Caco-2 (cell line): ENCODE results near the gene CNGA4. TPM values are rescaled to one million over a fixed set of nuclear protein-coding genes. Genes with fewer than 3 reads are reported as not detected.

Source experiments
- BruUV-seq: library from RNA; stranded (reverse); fragments of 400-500 nt; replicated peaks from 2 replicates; lab custom pipeline; 2021; lab: Mats Ljungman, UMichigan
- CTCF ChIA-PET: fragments of 300-600 bp; sonication (Branson Sonifier 250); formaldehyde crosslinking; loops from one replicate; lab custom pipeline; 2022; ENCODE audit warnings: antibody characterized with exemption; lab: Charles Lee
- POLR2A ChIA-PET: fragments of 300-600 bp; sonication (Branson Sonifier 250); formaldehyde crosslinking; loops from one replicate; lab custom pipeline; 2022; ENCODE audit warnings: antibody characterized with exemption; lab: Charles Lee
- DNase-seq, 2 experiments: peaks; one replicate each; pipeline versions ENCODE4 v3.0.0 to v3.0.0-alpha.2; 2020 to 2022
- H3K27me3 ChIP-seq: replicated peaks from 2 replicates; pipeline ENCODE4 v1.6.0; 2011; ENCODE audit warnings: low read length; ENCODE audit not compliant: control insufficient read depth, insufficient read depth
- H3K36me3 ChIP-seq: 2 replicates; pipeline ENCODE4 v1.5.1; 2011; ENCODE audit warnings: low read length; ENCODE audit not compliant: control insufficient read depth, insufficient read depth
- H3K4me1 ChIP-seq: fragments of 250-450 bp; sonication (Bioruptor Pico); 2 replicates; pipeline ENCODE4 v1.5.1; 2020; ENCODE audit warnings: mild to moderate bottlenecking
- H3K4me3 ChIP-seq: 2 replicates; pipeline ENCODE4 v1.5.1; 2011; ENCODE audit warnings: low read depth, mild to moderate bottlenecking, control low read depth, low read length
- H3K9me3 ChIP-seq: fragments of 250-450 bp; sonication (Bioruptor Pico); 2 replicates; pipeline ENCODE4 v1.5.1; 2020; ENCODE audit warnings: mild to moderate bottlenecking, moderate library complexity
- H3K27ac Mint-ChIP-seq: one replicate; pipeline ENCODE4 v1.8.0; 2022; ENCODE audit warnings: mixed read lengths; ENCODE audit not compliant: unreplicated experiment
- H3K27me3 Mint-ChIP-seq: one replicate; pipeline ENCODE4 v1.8.0; 2022; ENCODE audit warnings: mixed read lengths; ENCODE audit not compliant: insufficient read depth, unreplicated experiment
- H3K36me3 Mint-ChIP-seq: one replicate; pipeline ENCODE4 v1.8.0; 2022; ENCODE audit warnings: mild to moderate bottlenecking, mixed read lengths; ENCODE audit not compliant: insufficient read depth, unreplicated experiment
- H3K4me1 Mint-ChIP-seq: one replicate; pipeline ENCODE4 v1.8.0; 2022; ENCODE audit warnings: low read depth, mixed read lengths; ENCODE audit not compliant: unreplicated experiment
- H3K4me3 Mint-ChIP-seq: one replicate; pipeline ENCODE4 v1.8.0; 2022; ENCODE audit warnings: mild to moderate bottlenecking, moderate library complexity, mixed read lengths; ENCODE audit not compliant: unreplicated experiment
- H3K9me3 Mint-ChIP-seq: one replicate; pipeline ENCODE4 v1.8.0; 2022; ENCODE audit warnings: mixed read lengths; ENCODE audit not compliant: unreplicated experiment
- intact Hi-C: fragments of 100-400 bp; cut with micrococcal nuclease; formaldehyde crosslinking; loops from one replicate; pipeline ENCODE4 v1.10.0; 2022; ENCODE audit not compliant: unreplicated experiment
- total RNA-seq: library from RNA; stranded (reverse); gene quantifications from 2 replicates; pipeline ENCODE4 v1.2.3, GENCODE V29; 2022
- TF ChIP-seq, protein P1 (sequence below), 2 experiments: fragments of 200-600 bp in 1 of 2; IDR thresholded peaks; 1 replicate in 1 of 2; 2 replicates in 1 of 2; pipeline versions ENCODE4 v1.5.1 to v1.8.0; 2011 to 2022; ENCODE audit warnings: antibody characterized with exemption in 1 of 2, control low read depth in 1 of 2, inconsistent platforms in 1 of 2, low read depth in 1 of 2, low read length in 1 of 2, mild to moderate bottlenecking in 1 of 2, moderate library complexity in 1 of 2; ENCODE audit not compliant: insufficient read depth in 1 of 2, severe bottlenecking in 1 of 2, unreplicated experiment in 1 of 2

Gene CNGA4
- total RNA-seq, 1 experiment from 2014 or later: not detected

DNA sequence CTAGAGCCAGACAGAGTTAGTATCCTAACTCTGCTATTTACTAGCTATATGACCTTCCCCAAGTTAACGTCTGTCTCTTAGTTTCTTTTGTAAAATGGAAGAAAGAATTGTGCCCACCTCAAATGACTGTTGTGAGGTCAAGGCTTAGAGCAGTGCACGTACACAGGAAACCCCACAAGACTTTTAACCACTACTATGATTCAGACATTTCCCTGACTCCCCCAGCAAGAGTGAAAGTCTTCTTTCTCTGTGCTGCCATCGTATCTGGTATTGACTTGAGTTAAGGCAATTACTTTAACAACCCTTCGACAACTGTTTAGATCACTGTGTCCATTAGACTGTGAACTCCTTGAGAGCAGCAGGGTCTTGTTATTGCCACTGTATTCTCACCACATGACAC is 42.5 kb upstream of the CNGA4 start:
- no peaks in the 10 kb centered on the region for H3K9me3 ChIP-seq
- no peak for DNase-seq
- Mint-ChIP-seq H3K36me3 (no peaks in the 10 kb centered on the region), H3K27ac (no peak overlapping the region), H3K9me3 (no peaks in the 10 kb centered on the region), H3K27me3 (peaks cover 5% of the 10 kb centered on the region), H3K4me3 (no peak overlapping the region), H3K4me1 (no peaks in the 10 kb centered on the region)
- ChIA-PET CTCF (no interaction called here), POLR2A (no interaction called here)
- no peaks in the 10 kb centered on the region for H3K27me3 ChIP-seq
- intact Hi-C loops: no loop called here
- TF ChIP-seq, protein P1, sequence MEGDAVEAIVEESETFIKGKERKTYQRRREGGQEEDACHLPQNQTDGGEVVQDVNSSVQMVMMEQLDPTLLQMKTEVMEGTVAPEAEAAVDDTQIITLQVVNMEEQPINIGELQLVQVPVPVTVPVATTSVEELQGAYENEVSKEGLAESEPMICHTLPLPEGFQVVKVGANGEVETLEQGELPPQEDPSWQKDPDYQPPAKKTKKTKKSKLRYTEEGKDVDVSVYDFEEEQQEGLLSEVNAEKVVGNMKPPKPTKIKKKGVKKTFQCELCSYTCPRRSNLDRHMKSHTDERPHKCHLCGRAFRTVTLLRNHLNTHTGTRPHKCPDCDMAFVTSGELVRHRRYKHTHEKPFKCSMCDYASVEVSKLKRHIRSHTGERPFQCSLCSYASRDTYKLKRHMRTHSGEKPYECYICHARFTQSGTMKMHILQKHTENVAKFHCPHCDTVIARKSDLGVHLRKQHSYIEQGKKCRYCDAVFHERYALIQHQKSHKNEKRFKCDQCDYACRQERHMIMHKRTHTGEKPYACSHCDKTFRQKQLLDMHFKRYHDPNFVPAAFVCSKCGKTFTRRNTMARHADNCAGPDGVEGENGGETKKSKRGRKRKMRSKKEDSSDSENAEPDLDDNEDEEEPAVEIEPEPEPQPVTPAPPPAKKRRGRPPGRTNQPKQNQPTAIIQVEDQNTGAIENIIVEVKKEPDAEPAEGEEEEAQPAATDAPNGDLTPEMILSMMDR (IDR thresholded peaks at IDR 0.05; ENCODE audit: insufficient read depth in 1 of 2, low read depth in 1 of 2, low read length in 1 of 2, severe bottlenecking in 1 of 2, unreplicated experiment in 1 of 2): no peak
- no peaks in the 10 kb centered on the region for H3K4me1 ChIP-seq
- no peaks in the 10 kb centered on the region for H3K36me3 ChIP-seq
- no TSS peak for BruUV-seq
- H3K4me3 ChIP-seq: no peak overlapping the region

DNA sequence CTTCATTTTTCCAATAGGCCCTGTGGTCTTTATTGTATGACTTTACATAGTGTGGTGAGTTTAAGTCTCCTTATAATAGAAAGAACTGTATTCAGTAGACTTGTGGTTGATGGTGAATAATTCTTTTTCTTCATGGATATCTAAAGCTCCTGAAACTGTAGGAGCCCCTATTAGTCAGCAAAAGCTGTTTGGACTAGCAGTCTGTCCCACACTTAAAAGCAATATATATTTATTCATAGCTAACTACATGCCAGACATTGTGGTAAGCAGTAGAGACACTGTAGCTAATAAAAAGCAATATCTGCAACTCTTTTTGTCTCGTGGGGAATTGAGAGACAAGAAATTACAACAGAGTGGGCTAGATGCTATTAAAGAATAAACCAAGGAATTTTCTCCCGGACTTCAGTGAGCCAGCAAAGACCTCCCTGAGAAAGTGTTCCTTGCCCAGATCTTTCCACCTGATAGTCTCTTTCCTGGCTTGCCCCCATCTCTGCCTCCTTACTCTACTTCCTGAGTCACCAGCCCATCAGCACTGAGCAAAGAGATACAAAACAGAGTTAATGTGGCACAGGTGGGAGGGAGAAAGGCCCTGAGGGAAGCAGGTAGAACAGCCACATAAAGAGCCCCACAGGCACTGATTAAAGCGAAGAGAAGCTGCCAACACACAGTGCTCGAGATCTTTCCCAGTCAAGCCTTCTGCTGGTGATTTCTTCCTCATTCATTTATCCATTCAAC is 41.3 kb upstream of the CNGA4 start:
- no peaks in the 10 kb centered on the region for H3K9me3 ChIP-seq
- Mint-ChIP-seq H3K27ac (no peak overlapping the region), H3K36me3 (no peaks in the 10 kb centered on the region), H3K9me3 (no peaks in the 10 kb centered on the region), H3K27me3 (peaks cover 5% of the 10 kb centered on the region), H3K4me1 (no peaks in the 10 kb centered on the region), H3K4me3 (no peak overlapping the region)
- ChIA-PET POLR2A (no interaction called here), CTCF (no interaction called here)
- H3K36me3 ChIP-seq: no peaks in the 10 kb centered on the region
- intact Hi-C loops: no loop called here
- no peaks in the 10 kb centered on the region for H3K4me1 ChIP-seq
- TF ChIP-seq, protein P1 (IDR thresholded peaks at IDR 0.05; ENCODE audit: insufficient read depth in 1 of 2, low read depth in 1 of 2, low read length in 1 of 2, severe bottlenecking in 1 of 2, unreplicated experiment in 1 of 2): no peak
- no peaks in the 10 kb centered on the region for H3K27me3 ChIP-seq
- H3K4me3 ChIP-seq: no peak overlapping the region
- DNase-seq: no peak
- no TSS peak for BruUV-seq

DNA sequence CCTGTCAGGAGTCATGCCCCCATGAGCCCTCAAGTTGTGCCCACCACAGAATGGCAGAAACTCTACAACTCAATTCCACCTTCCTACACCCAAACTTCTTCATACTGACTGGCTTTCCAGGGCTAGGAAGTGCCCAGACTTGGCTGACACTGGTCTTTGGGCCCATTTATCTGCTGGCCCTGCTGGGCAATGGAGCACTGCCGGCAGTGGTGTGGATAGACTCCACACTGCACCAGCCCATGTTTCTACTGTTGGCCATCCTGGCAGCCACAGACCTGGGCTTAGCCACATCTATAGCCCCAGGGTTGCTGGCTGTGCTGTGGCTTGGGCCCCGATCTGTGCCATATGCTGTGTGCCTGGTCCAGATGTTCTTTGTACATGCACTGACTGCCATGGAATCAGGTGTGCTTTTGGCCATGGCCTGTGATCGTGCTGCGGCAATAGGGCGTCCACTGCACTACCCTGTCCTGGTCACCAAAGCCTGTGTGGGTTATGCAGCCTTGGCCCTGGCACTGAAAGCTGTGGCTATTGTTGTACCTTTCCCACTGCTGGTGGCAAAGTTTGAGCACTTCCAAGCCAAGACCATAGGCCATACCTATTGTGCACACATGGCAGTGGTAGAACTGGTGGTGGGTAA is 39.6 kb upstream of the CNGA4 start, which contains the start of gene OR52W1:
OR52W1 (plus strand) TSS at position 51 of the 637 bp plus-strand sequence; CDS start at position 51, 0 bp downstream.
- H3K9me3 ChIP-seq: no peaks in the 10 kb centered on the region
- no TSS peak for BruUV-seq
- no peak within 1 kb of the TSS for H3K4me3 Mint-ChIP-seq
- intact Hi-C loops: no loop called here
- H3K27ac Mint-ChIP-seq: no peak within 1 kb of the TSS
- TF ChIP-seq, protein P1 (IDR thresholded peaks at IDR 0.05; ENCODE audit: insufficient read depth in 1 of 2, low read depth in 1 of 2, low read length in 1 of 2, severe bottlenecking in 1 of 2, unreplicated experiment in 1 of 2): no peak
- no peaks in the 10 kb centered on the region for H3K36me3 ChIP-seq
- no peak for DNase-seq
- H3K36me3 Mint-ChIP-seq: no peaks in the 10 kb centered on the region
- no peaks in the 10 kb centered on the region for H3K27me3 ChIP-seq
- peaks cover 5% of the 10 kb centered on the region for H3K27me3 Mint-ChIP-seq
- H3K9me3 Mint-ChIP-seq: no peaks in the 10 kb centered on the region
- ChIA-PET POLR2A (no interaction called here), CTCF (no interaction called here)
- no peaks in the 10 kb centered on the region for H3K4me1 ChIP-seq
- no peak within 1 kb of the TSS for H3K4me3 ChIP-seq
- H3K4me1 Mint-ChIP-seq: no peaks in the 10 kb centered on the region
